HG03439 (cell line): ENCODE measurements around the gene KIAA1671.

Source experiments
- ATAC-seq: cut with Tn5 transposase; IDR thresholded peaks from one replicate; pipeline ENCODE4 v1.9.1; 2021; ENCODE audit warnings: mild to moderate bottlenecking, moderate library complexity; ENCODE audit not compliant: unreplicated experiment

The KIAA1671 gene

DNA sequence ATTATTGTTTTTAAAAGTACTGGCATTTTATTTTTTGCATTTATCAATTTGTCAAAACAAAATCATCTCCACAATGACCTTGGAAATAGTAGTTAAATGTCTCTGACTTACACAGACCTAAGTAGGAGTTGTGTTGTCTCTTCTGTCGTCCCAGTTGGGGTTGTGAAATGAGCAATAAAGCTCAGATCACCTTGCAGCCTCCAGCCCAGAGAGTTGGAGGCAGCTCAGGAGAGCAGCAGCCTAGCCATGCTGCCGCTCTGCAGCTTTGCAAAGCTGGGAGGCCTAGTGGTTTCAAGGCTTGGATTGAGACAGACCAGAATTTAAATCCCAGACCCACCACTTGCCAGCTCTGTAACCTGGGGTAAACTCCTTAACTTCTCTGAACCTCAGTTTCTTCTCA lies 181.9 kb downstream of the KIAA1671 start:
- ATAC-seq: no peak

GRCh38 chr22:25136953-25137576 lies 184.5 kb downstream of the KIAA1671 start:
- ATAC-seq: no peak

DNA sequence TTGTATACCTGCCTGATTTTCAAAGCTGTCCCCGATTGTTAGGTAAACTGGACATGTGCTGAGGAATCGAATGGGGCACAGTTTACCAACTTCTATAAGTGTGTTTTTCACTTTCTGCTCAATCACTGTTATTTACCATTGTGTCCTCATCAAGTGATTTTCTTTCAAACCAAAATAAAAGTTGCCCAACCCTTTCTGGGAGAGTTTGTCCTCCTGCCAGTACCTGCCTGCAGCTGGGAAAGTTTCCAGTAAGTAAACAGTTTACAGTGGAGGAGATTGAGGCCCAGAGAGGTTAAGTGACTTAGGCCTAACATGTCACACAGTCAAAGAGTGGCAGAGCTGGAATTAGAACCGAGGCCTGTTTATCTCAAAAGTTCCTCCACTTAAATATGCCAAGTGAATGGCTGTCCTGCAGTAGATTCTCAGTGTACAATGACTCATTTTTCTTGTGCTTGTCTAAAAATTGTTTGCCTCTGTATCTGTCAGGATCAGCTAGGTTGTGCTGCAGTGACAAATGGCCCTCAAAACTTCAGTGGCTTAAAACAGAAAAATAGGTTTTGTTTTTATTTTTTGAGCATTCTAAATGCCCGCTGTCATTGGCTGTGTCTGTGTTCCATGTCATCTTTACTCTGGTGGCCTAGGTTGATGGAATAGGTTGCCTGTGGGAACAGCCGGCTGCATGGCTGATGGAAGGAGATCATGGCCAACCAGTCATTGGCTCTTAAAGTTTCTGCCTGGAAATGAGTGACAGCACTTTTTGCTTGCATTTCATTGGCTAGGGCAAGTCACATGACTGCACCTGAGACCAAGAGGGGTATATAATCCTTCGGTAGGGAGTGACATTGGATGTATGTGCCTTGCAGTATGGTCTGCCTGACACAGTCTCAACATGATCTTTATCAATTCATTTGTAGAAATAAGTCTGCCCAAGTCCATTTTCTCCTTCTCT lies 185.3 kb downstream of the KIAA1671 start:
- ATAC-seq: no peak

DNA sequence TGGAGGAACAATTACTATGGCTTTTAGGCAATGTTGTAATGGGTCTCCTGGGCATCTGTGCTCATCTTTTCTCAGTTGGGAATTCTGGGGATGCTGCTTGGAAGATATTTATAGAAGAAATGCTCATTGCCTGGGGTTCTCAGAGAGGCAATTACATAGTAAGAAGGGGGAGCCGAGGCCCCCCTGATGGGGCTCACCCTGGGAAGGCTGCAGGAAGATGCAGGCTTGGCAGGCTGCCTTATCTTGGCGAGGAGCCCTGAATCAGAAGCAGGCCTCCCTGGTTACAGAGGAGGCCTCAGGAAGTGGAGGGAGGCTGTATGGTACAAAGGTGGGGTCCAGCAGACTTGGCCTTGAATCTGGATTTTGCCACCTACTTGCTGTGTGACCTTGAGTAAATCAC lies 186.5 kb downstream of the KIAA1671 start:
- no peak for ATAC-seq

- ATAC-seq: no peak
These were observed 189.6 kb downstream of the KIAA1671 start for GRCh38 chr22:25142102-25142501.

- ATAC-seq: no peak
These were observed 190.9 kb downstream of the KIAA1671 start for GRCh38 chr22:25143156-25144076.

DNA sequence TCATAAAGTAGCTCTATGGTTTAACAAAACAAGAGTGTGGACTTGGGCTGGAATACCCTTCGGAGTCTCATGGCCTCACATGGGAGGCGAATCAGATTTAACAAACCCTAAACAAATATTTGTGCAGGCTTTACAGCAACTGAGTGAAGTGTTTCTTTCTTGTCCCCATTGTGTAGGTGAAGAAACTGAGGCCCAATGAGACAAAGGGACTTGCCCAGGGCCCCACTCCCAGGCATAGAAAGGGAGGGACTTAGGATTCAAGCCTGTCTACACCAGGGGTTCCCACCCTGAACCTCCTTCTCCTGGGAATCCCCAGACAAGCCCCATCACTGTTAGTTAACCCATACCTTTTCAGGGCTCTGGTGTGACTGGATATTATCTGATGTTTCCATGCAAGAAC lies 192.0 kb downstream of the KIAA1671 start:
- ATAC-seq: no peak

- no peak for ATAC-seq
These were observed 193.8 kb downstream of the KIAA1671 start for GRCh38 chr22:25146307-25146706.

- no peak for ATAC-seq
These were observed 194.6 kb downstream of the KIAA1671 start for GRCh38 chr22:25146906-25147641.

DNA sequence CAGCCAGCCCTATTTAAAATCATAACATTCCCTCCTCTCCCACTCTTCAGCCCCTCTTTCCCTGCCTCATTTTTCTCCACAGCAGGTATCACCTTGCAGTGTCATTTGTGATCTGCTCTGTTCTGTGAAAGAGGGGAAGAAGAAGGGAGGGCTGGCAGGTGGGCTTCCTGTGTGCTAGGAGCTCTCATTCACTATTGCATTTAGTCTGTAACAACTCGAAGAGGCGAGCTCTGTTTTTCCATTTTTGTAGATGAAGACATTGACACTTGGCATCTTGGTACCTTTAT lies 195.1 kb downstream of the KIAA1671 start:
- ATAC-seq: no peak

- no peak for ATAC-seq
These were observed 195.7 kb downstream of the KIAA1671 start for GRCh38 chr22:25148149-25148691.

- ATAC-seq: no peak
These were observed 196.5 kb downstream of the KIAA1671 start for GRCh38 chr22:25149014-25149413.

GRCh38 chr22:25153961-25154666 lies 201.6 kb downstream of the KIAA1671 start:
- no peak for ATAC-seq

GRCh38 chr22:25154667-25154999 lies 202.1 kb downstream of the KIAA1671 start:
- no peak for ATAC-seq

DNA sequence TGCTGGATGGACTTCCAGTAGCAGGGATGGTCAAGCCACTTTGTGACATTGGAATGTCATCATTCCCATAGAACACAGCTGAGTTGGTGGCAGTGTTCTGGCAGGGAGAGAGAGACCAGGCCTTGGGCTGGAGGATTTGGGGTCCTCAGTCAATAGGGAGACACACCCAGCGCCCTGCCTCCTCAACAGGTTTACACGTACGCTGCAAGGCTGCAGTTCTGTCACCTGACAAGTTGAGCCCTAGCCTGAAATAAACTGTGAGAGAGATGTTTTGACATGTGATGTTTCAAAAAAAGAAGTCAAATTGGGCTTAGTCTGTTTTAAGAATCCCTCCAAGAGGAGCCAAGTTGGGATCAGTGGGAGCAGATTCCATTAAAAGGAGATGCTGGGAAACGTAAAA lies 204.2 kb downstream of the KIAA1671 start:
- ATAC-seq: no peak

- no peak for ATAC-seq
These were observed 206.5 kb downstream of the KIAA1671 start for GRCh38 chr22:25159028-25159427.

DNA sequence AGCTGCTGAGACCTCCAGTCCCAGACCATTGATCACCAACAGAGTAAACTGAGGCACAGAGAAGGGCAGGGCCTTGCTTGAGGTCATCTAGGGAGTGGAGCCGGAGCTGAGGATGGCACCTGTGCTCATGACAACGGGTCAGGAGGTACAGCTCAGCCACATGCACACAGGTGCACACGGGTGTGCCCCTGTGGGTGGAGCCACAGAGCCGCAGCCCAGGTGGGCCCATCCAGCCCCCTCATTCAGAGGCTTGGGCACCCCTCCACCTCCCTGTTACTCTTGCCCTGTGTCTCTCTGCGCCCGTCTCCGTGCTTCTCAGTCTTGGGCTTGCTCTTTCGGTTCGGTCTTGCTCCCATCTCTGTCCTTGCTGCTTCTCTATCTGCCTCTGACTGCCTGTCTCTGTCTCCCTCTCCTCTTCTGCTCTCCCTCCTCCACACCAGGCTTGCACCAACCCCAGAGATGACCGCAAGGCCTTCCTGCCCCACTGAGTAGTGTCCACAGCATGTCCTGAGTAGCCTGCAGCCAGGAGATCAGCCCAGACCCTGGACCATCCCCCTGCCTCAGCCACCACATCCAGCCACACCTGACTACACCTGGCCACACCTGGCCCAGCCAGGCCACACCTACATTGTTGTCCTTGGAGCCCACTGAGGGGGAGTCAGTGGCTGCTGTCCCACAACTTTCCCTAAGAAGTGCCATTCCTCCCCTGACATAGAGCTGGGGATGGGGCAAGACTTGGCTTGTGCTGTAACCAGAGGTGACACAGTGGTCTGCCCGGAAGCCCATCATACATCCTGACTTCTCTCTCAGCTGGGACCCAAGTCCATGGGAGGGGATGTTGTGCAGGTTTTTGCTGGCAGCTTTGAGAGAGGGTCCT lies 207.8 kb downstream of the KIAA1671 start:
- no peak for ATAC-seq

DNA sequence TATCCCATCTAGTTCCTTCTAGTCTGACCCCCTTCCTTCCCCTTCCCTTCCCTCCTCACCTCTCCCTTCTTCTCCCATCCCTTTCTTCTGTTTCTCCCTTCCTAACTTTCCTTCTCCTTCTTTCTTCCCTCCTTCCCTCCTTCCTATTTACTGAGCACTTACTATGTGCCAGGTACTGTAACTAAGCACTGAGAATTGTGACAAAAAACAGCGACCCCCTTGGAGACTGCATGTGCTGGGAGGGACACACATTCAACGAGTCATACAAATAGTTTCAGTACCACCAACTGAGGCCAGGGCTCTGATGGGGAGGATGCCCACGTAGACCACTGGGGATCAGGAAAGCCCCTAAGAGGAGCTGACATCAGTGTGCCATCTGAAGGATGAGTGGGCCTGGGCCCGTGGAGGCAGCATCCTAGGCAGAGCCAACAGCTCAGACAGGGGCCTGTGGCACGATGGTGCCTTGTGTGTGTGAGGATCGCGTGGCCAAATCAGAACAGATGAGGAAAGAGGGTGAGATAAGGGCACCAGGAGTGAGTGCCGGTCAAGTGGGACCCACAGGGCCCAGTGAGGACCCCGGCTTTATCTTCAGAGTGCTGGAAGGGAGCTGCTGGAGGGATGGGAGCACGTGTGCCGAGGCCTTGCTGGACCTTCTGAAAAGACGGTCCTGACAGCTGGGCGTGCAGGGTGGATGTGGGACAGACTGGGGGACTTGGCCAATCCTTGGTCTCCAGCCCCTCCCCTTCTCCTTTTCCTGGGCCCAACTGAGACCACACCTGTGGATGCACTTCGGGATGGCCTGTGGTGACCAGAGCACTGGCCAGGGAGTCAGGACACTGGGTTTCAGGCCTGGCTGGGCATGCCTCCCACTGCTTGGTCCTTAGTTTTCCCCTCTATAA lies 208.8 kb downstream of the KIAA1671 start:
- ATAC-seq: no peak
